Upper lobe of right lung (tissue), 1 donor: Measurements from ENCODE around the gene ACAD9. TPM values are rescaled to one million over a fixed set of nuclear protein-coding genes. Genes with fewer than 3 reads are reported as not detected.

Source experiments
- ATAC-seq: fragments of 200-7000 bp; cut with Tn5 transposase; one replicate; pipeline ENCODE4 v1.9.1; 2020; ENCODE audit warnings: mild to moderate bottlenecking, moderate library complexity
- DNase-seq: peaks from one replicate; pipeline ENCODE4 v3.0.0-alpha.2; 2020
- H3K27ac ChIP-seq: fragments of 200-600 bp; one replicate; pipeline ENCODE4 v1.8.0; 2022
- H3K27me3 ChIP-seq: fragments of 200-600 bp; one replicate; pipeline ENCODE4 v1.8.0; 2022; ENCODE audit warnings: mild to moderate bottlenecking
- H3K36me3 ChIP-seq: fragments of 200-600 bp; one replicate; pipeline ENCODE4 v1.8.0; 2022
- H3K4me1 ChIP-seq: fragments of 200-600 bp; one replicate; pipeline ENCODE4 v1.8.0; 2022
- H3K4me3 ChIP-seq: fragments of 200-600 bp; one replicate; pipeline ENCODE4 v1.8.0; 2022; ENCODE audit warnings: mild to moderate bottlenecking
- H3K9me3 ChIP-seq: fragments of 200-600 bp; one replicate; pipeline ENCODE4 v1.8.0; 2022
- CTCF ChIP-seq: fragments of 200-600 bp; IDR thresholded peaks from one replicate; pipeline ENCODE4 v1.8.0; 2022; ENCODE audit warnings: antibody characterized with exemption
- intact Hi-C: fragments of 100-400 bp; cut with DNase I; formaldehyde crosslinking; loops from one replicate; pipeline ENCODE4 v1.11.0; 2022
- total RNA-seq: library from RNA; stranded (reverse); fragmentation: NEBNext Ultra II Directional; extraction: Animal tissue kit (Norgen Biotek cat#: 25700); gene quantifications from one replicate; pipeline ENCODE4 v1.2.1, GENCODE V29; 2021
- donor health status: DM: no; HTN: yes; CAD: no; lungs with severe emphysema.

Gene ACAD9
- total RNA-seq, 1 donor from 2014 or later: 43.0 TPM

GRCh38 chr3:128908951-128909350 is 29.5 kb downstream of the ACAD9 start:
- no peak for TF ChIP-seq CTCF
- H3K9me3 ChIP-seq: no peaks in the 10 kb centered on the region
- H3K4me1 ChIP-seq: no peaks in the 10 kb centered on the region
- H3K27me3 ChIP-seq: no peaks in the 10 kb centered on the region
- intact Hi-C loops: no loop called here
- H3K36me3 ChIP-seq: peaks cover 99% of the 10 kb centered on the region
- ATAC-seq (no peak), DNase-seq (peak; percentile 40)
- H3K27ac ChIP-seq: no peak overlapping the region
- H3K4me3 ChIP-seq: no peak overlapping the region

- ATAC-seq (no peak), DNase-seq (peak; percentile 47)
- H3K4me1 ChIP-seq: no peaks in the 10 kb centered on the region
- peaks cover 99% of the 10 kb centered on the region for H3K36me3 ChIP-seq
- no peaks in the 10 kb centered on the region for H3K9me3 ChIP-seq
- no peak overlapping the region for H3K27ac ChIP-seq
- no peak for TF ChIP-seq CTCF
- intact Hi-C loops: no loop called here
- H3K4me3 ChIP-seq: no peak overlapping the region
- H3K27me3 ChIP-seq: no peaks in the 10 kb centered on the region
Measured at GRCh38 chr3:128910006-128910405, 30.6 kb downstream of the ACAD9 start.

GRCh38 chr3:128911911-128912310 is 32.5 kb downstream of the ACAD9 start:
- DNase-seq (peak; percentile 29), ATAC-seq (no peak)
- intact Hi-C loops: no loop called here
- no peak overlapping the region for H3K27ac ChIP-seq
- no peaks in the 10 kb centered on the region for H3K27me3 ChIP-seq
- no peaks in the 10 kb centered on the region for H3K9me3 ChIP-seq
- peaks cover 81% of the 10 kb centered on the region for H3K36me3 ChIP-seq
- no peaks in the 10 kb centered on the region for H3K4me1 ChIP-seq
- no peak for TF ChIP-seq CTCF
- H3K4me3 ChIP-seq: no peak overlapping the region

GRCh38 chr3:128914966-128915645 is 35.7 kb downstream of the ACAD9 start:
- DNase-seq: peak; percentile 57
- peaks cover 50% of the 10 kb centered on the region for H3K36me3 ChIP-seq
- no peaks in the 10 kb centered on the region for H3K27me3 ChIP-seq
- no peaks in the 10 kb centered on the region for H3K4me1 ChIP-seq
- H3K9me3 ChIP-seq: no peaks in the 10 kb centered on the region
- no peak overlapping the region for H3K27ac ChIP-seq
- no peak for TF ChIP-seq CTCF
- ATAC-seq: no peak
- no peak overlapping the region for H3K4me3 ChIP-seq
- intact Hi-C loops: no loop called here

GRCh38 chr3:128917291-128917690 is 37.9 kb downstream of the ACAD9 start:
- intact Hi-C loops: no loop called here
- DNase-seq (no peak), ATAC-seq (no peak)
- H3K36me3 ChIP-seq: peaks cover 28% of the 10 kb centered on the region
- H3K27ac ChIP-seq: no peak overlapping the region
- H3K27me3 ChIP-seq: no peaks in the 10 kb centered on the region
- H3K4me3 ChIP-seq: no peak overlapping the region
- no peaks in the 10 kb centered on the region for H3K4me1 ChIP-seq
- no peaks in the 10 kb centered on the region for H3K9me3 ChIP-seq
- no peak for TF ChIP-seq CTCF

GRCh38 chr3:128919988-128920387 is 40.6 kb downstream of the ACAD9 start:
- H3K9me3 ChIP-seq: no peaks in the 10 kb centered on the region
- H3K4me3 ChIP-seq: no peak overlapping the region
- no peak for TF ChIP-seq CTCF
- peaks cover 1% of the 10 kb centered on the region for H3K36me3 ChIP-seq
- H3K27ac ChIP-seq: no peak overlapping the region
- no peaks in the 10 kb centered on the region for H3K27me3 ChIP-seq
- intact Hi-C loops: no loop called here
- ATAC-seq (no peak), DNase-seq (no peak)
- no peaks in the 10 kb centered on the region for H3K4me1 ChIP-seq
